Measurements from ENCODE around the gene HOXA13.

Gene HOXA13

DNA sequence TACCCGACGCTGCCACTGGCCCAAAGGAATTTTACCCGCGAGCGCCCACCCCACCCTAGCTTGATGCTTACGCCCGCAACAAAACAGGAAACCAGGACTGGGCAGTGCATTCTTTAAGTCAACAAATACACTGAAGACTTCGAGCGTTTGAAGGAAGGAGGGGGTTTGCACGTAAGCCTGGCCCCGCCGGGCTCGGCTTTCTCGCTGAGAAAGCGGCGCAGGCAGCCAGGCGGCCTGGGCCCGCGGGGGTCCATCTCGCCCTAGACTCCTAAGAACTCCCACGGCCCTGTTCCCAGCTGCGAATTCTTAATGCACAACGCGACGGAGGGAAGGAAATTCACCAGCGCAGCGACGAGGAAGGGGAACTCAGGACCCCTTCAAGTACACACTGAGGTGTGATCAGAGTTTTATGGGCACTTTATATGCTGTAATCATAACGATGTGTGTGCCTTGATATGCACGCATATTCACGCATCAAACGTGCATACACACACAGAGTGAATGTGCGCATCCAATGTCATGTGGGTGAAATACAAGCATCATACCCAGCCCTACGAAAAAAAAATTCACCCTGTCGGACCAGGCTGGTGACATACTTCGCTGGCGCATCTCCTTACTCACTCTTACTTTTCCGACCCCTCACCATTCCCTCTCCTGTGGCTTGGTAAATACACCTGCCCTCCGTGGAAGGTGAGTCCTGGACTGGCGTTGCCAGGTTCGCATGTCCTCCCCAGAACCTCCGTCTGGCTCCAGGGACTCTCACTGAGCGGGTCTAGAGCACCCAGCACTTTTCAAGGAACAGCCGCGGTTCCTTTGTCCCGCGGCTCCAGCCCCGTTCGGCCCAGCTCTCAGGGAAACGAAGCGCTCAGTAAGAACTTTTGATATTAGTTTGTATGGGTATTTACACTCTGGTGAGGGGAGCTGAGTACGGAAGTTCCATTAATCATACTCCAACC lies 5.7 kb upstream of the HOXA13 start:
- Mint-ChIP-seq H3K36me3 (ENCODE audit: low read depth) (peaks cover 2% of the 10 kb centered on the region), H3K9me3 (no peaks in the 10 kb centered on the region), H3K27ac (peak overlapping the region; percentile 10), H3K27me3 (ENCODE audit: low read depth) (peaks cover 97% of the 10 kb centered on the region), H3K4me1 (ENCODE audit: low read depth) (peaks cover 5% of the 10 kb centered on the region), H3K4me3 (no peak overlapping the region)
- no peak for DNase-seq (ENCODE audit: low spot score)

DNA sequence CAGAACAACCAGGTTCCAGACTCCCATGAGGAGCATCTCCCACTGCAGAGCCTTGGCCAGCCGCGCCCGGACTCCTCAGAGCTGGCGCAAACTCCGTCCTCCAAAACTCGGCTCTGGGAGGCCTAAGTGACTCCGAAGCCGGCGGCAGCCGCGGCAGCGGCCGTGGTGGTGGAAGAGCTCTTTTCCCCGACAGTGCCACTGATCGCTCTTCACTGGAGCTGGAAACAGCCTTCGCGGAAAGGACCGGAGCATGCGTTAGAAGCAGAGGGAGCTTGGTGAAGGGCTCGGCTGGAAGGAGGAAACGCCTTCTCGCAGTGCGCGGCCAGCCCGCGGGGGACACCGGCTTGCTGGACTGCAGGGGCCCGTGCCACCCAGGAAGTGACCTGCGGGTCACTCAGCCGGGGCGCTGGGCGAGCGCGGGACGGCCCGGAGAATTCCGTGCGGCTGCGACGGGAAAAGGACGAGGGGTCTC lies 5.0 kb upstream of the HOXA13 start:
- H3K27ac Mint-ChIP-seq: no peak overlapping the region
- peaks cover 2% of the 10 kb centered on the region for H3K36me3 Mint-ChIP-seq (ENCODE audit: low read depth)
- peaks cover 94% of the 10 kb centered on the region for H3K27me3 Mint-ChIP-seq (ENCODE audit: low read depth)
- no peak for DNase-seq (ENCODE audit: low spot score)
- H3K4me3 Mint-ChIP-seq: no peak overlapping the region
- no peaks in the 10 kb centered on the region for H3K9me3 Mint-ChIP-seq
- no peaks in the 10 kb centered on the region for H3K4me1 Mint-ChIP-seq (ENCODE audit: low read depth)

DNA sequence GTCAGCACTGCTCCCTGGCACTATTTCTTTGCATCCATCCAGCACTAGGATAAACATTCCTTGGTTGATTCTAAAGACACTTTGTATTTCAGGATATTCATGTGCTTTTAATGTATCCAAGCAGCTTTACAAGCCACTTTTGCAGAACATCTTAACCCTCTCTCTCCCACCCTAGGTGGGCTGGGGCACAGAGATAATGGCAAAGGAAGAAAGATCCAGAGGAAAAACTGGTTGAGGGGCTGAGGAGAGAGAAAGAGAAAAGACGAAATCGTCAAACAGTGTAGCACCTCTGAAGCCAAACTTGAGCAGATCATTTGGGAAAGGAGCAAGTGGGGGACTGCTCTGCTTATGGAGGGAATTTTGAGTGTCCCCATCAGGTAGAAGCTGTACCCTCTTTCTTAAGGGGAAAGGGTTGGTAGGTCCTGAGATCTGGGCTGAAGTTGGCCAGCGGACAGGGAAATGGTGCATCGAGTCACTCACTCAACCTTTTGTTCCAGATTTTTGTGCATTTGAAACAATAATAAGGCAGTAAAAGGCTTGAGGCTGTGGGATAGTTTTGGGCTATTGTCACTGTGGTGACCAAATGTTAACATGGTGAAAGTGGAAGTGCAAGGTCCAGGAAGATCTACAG lies 4.2 kb upstream of the HOXA13 start:
- H3K27me3 Mint-ChIP-seq (ENCODE audit: low read depth): peaks cover 89% of the 10 kb centered on the region
- no peak overlapping the region for H3K27ac Mint-ChIP-seq
- peaks cover 2% of the 10 kb centered on the region for H3K36me3 Mint-ChIP-seq (ENCODE audit: low read depth)
- DNase-seq (ENCODE audit: low spot score): no peak
- H3K4me1 Mint-ChIP-seq (ENCODE audit: low read depth): no peaks in the 10 kb centered on the region
- H3K4me3 Mint-ChIP-seq: no peak overlapping the region
- H3K9me3 Mint-ChIP-seq: no peaks in the 10 kb centered on the region

DNA sequence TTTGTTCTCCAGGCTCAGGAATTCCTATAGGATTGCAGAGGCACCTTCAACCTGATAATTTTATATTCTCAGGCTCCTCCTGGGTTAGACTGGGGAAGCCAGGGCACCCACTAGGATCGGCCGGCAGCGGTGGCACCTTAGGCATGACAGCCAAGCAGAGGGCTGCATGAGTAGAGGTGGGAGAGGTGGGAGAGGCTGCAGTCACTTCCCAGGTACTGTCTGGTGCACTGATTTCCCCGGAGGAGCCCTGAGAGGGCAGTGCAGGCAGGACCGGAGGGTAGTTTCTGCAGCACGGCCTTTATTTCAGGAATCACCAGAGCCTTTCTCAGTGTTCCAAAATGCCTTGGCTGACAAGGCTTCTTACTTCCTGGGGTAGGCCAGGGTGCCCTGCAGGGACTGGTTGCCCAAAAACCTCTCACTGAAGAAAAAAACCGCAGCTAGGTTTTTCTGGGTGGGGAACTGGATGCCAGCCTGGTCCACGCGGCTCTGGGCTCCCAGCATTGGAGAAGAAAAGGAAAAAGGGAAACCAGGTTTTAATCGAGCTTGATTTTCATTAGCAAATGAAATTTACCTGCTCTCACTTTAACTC lies 3.6 kb upstream of the HOXA13 start:
- Mint-ChIP-seq H3K27me3 (ENCODE audit: low read depth) (peaks cover 89% of the 10 kb centered on the region), H3K36me3 (ENCODE audit: low read depth) (peaks cover 2% of the 10 kb centered on the region), H3K9me3 (no peaks in the 10 kb centered on the region), H3K4me1 (ENCODE audit: low read depth) (no peaks in the 10 kb centered on the region), H3K27ac (no peak overlapping the region), H3K4me3 (no peak overlapping the region)
- DNase-seq (ENCODE audit: low spot score): no peak

DNA sequence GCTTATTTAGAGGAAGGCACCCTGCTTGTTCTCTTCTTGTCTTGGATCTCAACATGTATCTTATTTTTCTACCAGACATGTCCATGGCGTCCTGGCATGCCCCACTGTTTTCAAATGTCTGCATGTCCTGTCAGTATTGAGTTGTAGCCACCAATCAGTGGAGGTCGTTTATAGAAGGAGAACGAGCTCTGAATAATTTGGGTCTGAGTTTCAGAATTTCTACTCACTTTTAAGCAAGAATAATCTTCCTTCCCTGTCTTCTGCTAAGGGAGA lies 2.9 kb upstream of the HOXA13 start:
- H3K4me1 Mint-ChIP-seq (ENCODE audit: low read depth): no peaks in the 10 kb centered on the region
- peaks cover 2% of the 10 kb centered on the region for H3K36me3 Mint-ChIP-seq (ENCODE audit: low read depth)
- no peak overlapping the region for H3K4me3 Mint-ChIP-seq
- H3K27ac Mint-ChIP-seq: no peak overlapping the region
- H3K27me3 Mint-ChIP-seq (ENCODE audit: low read depth): peaks cover 90% of the 10 kb centered on the region
- H3K9me3 Mint-ChIP-seq: no peaks in the 10 kb centered on the region
- no peak for DNase-seq (ENCODE audit: low spot score)

DNA sequence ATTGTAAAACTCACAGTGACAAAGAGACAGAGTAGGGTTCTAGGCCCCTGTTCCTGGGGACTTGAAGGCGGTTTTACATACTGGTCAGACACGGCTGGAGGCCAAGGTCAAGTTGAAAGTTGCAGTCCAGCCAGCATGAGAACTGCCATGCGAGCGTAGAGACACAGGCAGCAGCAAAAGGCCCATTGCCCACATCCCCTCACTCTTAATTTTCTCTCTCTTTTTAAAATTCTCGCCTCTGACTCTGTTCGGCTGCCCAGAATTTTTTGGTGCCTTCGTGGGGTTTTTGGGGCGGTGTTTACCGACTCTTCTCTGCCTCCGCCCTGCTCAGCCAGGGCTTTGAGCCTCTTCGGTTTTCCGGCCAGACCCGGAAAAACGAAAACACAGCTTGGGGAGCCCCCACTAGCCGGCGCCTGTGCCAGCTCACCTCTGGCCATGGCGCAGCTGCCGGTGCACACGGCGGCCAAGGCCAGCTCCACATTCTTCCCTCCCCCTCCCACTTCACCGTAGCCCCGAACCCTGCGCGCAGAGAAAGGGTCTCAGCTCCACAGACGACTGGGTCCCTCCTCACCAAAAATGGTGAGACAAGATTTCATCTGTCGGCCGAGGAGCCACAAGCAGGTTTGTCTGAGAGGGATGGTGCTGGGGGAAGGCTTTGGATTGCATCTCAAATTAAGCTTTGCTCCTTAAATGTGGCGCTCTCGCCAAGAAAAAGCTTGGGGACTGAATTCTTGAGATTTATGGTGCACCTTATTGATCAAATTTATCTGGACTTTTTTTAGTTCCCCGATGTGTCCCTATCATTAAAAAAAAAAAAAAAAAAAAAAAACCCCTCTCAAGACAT lies 2.3 kb upstream of the HOXA13 start:
- peaks cover 2% of the 10 kb centered on the region for H3K36me3 Mint-ChIP-seq (ENCODE audit: low read depth)
- peaks cover 90% of the 10 kb centered on the region for H3K27me3 Mint-ChIP-seq (ENCODE audit: low read depth)
- H3K4me3 Mint-ChIP-seq: no peak overlapping the region
- no peak for DNase-seq (ENCODE audit: low spot score)
- no peaks in the 10 kb centered on the region for H3K9me3 Mint-ChIP-seq
- no peaks in the 10 kb centered on the region for H3K4me1 Mint-ChIP-seq (ENCODE audit: low read depth)
- H3K27ac Mint-ChIP-seq: no peak overlapping the region

DNA sequence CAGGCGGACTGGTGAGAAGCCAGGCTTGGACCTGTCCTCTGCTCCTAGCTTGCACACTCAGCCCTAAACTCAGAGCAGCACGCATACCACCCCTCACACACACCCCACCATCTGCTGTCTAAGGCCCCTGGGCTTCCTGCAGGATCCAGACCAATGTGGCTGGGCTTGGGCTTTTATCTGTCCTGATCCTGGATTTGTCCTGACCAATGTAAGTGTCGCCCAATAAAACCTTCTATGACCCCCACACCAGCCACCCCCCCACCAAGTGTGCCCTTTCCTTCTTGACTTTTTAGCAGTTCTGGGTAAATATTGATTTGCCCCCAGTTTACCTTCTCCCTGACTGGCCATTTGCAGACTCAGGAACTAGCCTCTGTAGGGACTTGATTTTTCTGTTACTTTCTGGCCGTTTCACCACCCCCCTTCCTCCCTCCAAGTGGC lies 1.7 kb upstream of the HOXA13 start:
- Mint-ChIP-seq H3K4me1 (ENCODE audit: low read depth) (no peaks in the 10 kb centered on the region), H3K36me3 (ENCODE audit: low read depth) (peaks cover 2% of the 10 kb centered on the region), H3K4me3 (no peak overlapping the region), H3K9me3 (no peaks in the 10 kb centered on the region), H3K27ac (no peak overlapping the region), H3K27me3 (ENCODE audit: low read depth) (peaks cover 91% of the 10 kb centered on the region)
- DNase-seq (ENCODE audit: low spot score): no peak

DNA sequence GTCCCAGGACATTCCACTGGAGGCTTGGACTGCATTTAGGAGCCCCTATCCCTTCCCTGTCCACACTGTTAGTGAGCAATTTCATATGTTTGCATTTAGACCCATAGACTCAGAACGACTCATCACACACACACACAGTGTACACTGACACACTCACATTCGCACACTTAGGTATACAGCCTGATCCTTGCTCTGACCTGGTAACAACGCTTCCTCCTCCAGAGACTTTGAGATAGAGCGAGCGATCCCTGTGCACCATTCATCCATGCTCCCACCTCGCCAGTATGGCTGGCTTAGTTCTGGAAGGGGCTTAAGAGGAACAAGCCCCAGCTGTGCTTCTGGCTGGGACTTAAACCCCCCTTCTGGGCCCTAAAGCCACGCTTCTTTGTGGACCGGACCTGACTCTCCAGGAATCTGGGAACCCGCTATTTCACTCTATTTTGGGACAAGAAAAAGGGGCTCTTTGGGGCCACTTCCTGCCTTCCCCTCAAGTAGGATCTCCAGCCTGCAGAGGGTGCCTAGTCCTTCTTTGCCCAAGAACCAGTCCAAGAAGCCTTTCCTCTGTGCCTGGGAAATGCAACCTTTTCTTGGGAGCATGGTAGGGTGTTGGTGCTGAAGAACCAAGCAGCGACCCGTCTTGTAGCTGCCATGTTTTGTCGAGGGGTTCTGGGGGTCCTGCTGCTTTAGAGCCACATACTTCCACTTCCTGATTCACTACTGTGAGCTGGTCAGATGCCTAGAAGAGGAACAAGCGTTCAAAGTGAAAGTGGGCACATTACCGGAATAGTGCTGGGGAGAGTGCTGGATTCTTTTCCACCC lies 1.1 kb upstream of the HOXA13 start:
- peaks cover 89% of the 10 kb centered on the region for H3K27me3 Mint-ChIP-seq (ENCODE audit: low read depth)
- H3K36me3 Mint-ChIP-seq (ENCODE audit: low read depth): peaks cover 2% of the 10 kb centered on the region
- peak overlapping the region; percentile 29 for H3K4me3 Mint-ChIP-seq
- H3K9me3 Mint-ChIP-seq: no peaks in the 10 kb centered on the region
- H3K27ac Mint-ChIP-seq: peak overlapping the region; percentile 62
- H3K4me1 Mint-ChIP-seq (ENCODE audit: low read depth): no peaks in the 10 kb centered on the region
- DNase-seq (ENCODE audit: low spot score): no peak

DNA sequence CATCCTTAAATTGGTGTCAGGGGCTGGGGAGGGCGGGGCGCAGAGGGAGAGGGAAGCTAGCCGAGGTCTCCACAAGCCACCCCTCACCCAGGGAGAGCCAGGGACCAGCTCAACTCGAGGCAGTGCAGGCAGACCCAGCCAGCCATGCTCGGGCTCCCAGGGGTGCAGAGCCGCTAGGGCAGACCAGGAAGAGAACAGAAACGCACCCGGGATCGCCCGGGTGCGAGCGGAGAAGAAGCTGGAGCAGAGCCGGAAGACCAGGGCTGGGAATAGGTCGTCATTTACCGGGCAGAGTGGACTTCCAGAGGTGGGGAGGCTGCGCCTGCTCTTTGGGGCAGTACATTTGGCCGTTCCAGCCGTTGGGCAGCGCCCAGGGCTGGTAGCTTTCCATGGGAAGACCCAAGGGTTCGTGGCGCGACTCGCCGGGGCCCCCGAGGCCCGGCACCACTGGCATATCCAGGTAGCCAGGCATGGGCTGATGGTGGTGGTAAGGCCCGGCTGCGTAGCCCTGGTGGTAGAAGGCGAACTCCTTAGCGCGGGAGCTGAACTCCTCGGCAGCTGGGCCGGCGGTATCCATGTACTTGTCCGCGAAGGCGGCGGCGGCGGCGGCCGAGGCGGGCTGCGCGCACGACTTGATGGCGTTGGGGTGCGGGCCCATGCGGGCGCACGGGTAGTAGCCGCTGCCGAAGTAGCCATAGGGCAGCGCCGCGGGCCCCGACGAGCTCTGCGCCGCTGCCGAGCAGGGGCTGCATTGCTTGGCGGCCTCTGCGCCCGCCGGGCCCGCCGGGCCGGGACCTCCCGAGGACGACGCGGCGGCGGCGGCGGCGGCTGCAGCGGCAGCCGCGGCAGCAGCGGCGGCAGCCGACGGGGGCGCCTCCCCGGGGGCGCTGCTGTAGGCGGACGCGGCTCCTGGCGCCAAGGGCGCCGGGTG lies 755 bp downstream of the HOXA13 start:
- Mint-ChIP-seq H3K27ac (no peak overlapping the region), H3K4me1 (ENCODE audit: low read depth) (no peaks in the 10 kb centered on the region), H3K4me3 (peak overlapping the region; percentile 15), H3K36me3 (ENCODE audit: low read depth) (peaks cover 2% of the 10 kb centered on the region), H3K9me3 (no peaks in the 10 kb centered on the region), H3K27me3 (ENCODE audit: low read depth) (peaks cover 85% of the 10 kb centered on the region)
- DNase-seq (ENCODE audit: low spot score): no peak

DNA sequence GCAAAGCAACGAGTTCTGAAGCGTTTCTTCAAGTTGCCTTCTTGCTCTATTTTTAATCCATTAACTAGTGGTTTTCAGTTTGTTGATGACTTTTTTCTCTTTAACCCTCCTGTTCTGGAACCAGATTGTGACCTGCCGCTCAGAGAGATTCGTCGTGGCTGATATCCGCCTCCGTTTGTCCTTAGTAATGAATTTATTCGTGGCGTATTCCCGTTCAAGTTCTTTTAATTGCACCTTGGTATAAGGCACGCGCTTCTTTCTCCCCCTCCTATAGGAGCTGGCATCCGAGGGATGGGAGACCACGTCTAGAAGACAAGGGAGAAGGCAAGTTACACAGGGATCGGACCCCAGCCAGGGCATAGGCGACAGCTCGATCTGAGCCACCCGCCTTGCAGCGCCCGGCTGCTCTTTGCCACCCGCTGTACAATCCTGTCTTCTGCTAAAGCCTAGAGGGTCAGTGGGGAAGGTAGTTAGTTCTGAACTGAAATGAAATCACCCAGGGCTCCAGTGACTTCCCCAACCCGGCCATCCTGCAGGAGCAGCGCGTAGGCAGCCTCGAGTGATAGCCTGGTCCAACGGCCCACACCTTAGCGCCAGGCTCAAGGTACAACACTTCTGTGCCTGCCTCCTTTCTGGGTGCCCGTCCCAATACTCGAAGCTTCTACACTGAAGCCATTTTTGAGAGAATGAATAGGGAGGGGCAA lies 1.6 kb downstream of the HOXA13 start:
- Mint-ChIP-seq H3K4me1 (ENCODE audit: low read depth) (no peaks in the 10 kb centered on the region), H3K27me3 (ENCODE audit: low read depth) (peaks cover 85% of the 10 kb centered on the region), H3K36me3 (ENCODE audit: low read depth) (peaks cover 2% of the 10 kb centered on the region), H3K4me3 (no peak overlapping the region), H3K27ac (peak overlapping the region; percentile 9), H3K9me3 (no peaks in the 10 kb centered on the region)
- no peak for DNase-seq (ENCODE audit: low spot score)

DNA sequence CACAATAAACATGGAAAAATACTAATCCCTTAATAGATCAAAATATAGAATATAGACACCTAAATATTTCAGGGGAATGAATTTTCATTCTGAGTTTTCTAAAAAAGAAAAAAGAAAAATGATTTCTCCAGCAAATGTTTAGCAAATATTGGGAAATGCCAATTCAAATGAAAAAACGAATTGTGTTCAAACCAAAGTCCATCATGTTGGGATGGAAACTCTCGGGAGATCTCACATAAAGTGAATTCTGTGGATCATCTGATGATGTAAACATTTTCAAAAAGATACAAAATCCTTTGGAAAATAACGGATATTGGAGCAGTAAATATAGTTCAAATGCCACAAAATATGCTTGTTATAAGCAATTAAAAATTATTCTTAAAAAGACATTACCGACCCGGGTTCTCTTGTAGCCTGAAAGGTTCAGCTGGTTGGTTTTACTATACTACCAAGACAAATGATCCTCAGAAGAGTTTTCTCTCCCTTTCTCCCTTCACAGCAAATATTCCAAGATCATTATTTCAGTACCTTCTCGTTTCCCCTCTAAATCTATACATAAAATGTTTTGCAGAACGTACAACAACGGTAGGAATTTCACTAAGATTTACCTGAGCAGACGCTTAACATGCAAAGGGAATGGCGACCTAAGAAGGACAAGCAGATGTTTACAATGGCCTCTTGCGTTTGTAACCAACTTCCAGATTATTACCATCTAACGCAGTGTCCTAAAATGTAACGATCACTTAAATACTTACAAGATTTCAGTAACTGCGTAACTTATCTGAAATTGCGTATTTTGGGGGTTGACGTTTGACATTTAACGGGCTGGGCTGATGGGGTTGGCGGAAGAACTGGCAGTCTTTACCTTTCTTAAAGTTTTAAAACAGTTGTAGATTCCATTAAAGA lies 2.5 kb downstream of the HOXA13 start:
- no peak for DNase-seq (ENCODE audit: low spot score)
- Mint-ChIP-seq H3K4me1 (ENCODE audit: low read depth) (no peaks in the 10 kb centered on the region), H3K9me3 (no peaks in the 10 kb centered on the region), H3K27ac (no peak overlapping the region), H3K27me3 (ENCODE audit: low read depth) (peaks cover 82% of the 10 kb centered on the region), H3K36me3 (ENCODE audit: low read depth) (peaks cover 2% of the 10 kb centered on the region), H3K4me3 (no peak overlapping the region)
